Measurements from ENCODE around the gene WBP2. TPM values are rescaled to one million over a fixed set of nuclear protein-coding genes. Genes with fewer than 3 reads are reported as not detected.
A peak's percentile ranks its signal among the peaks of the same experiment; 100 is the strongest.

WBP2 gene
- total and polyA plus RNA-seq, 8 donors: 56.0 to 106 (median 67.9) TPM

- 89 to 91% methylated on average over 15 of the region's 15 CpGs for WGBS, 2 donors
- no peaks in the 10 kb centered on the region for H3K27me3 ChIP-seq
- no peak overlapping the region for H3K4me3 ChIP-seq
- H3K4me1 ChIP-seq: no peaks in the 10 kb centered on the region
- TF ChIP-seq, protein P1, sequence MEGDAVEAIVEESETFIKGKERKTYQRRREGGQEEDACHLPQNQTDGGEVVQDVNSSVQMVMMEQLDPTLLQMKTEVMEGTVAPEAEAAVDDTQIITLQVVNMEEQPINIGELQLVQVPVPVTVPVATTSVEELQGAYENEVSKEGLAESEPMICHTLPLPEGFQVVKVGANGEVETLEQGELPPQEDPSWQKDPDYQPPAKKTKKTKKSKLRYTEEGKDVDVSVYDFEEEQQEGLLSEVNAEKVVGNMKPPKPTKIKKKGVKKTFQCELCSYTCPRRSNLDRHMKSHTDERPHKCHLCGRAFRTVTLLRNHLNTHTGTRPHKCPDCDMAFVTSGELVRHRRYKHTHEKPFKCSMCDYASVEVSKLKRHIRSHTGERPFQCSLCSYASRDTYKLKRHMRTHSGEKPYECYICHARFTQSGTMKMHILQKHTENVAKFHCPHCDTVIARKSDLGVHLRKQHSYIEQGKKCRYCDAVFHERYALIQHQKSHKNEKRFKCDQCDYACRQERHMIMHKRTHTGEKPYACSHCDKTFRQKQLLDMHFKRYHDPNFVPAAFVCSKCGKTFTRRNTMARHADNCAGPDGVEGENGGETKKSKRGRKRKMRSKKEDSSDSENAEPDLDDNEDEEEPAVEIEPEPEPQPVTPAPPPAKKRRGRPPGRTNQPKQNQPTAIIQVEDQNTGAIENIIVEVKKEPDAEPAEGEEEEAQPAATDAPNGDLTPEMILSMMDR (IDR thresholded peaks at IDR 0.05): no peak
- no peak overlapping the region for H3K27ac ChIP-seq
- DNase-seq (peak in 1 of 6 donors; percentile 35), FAIRE-seq (no peak), ATAC-seq (no peak)
- intact Hi-C loops (cut with DNase I): no loop called here
- H3K9me3 ChIP-seq: no peaks in the 10 kb centered on the region
- H3K36me3 ChIP-seq: no peaks in the 10 kb centered on the region
These were observed 16.7 kb downstream of the WBP2 start for GRCh38 chr17:75838410-75838809.

DNA sequence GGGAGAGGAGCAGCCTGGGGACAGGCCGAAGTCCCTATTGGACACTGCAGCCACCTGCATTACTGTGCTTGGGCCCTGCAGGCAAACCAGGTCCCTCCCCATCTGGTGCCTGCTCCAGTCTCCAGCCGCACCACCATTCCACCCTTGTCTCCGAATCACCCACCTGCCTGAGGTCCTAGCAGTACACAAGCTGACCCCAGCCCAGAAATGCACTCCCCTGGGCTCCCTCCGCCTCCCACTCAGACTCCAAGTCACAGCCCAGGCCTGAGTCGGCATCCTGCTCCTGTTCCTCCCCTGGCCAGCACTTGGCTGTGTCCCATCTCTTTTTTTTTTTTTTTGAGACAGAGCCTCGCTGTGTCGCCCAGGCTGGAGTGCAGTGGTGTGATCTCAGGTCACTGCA is 17.2 kb downstream of the WBP2 start:
- Histone ChIP-seq H3K36me3 (no peaks in the 10 kb centered on the region), H3K27ac (no peak overlapping the region), H3K9me3 (no peaks in the 10 kb centered on the region), H3K4me1 (no peaks in the 10 kb centered on the region), H3K27me3 (no peaks in the 10 kb centered on the region), H3K4me3 (no peak overlapping the region)
- intact Hi-C loops (cut with DNase I): no loop called here
- TF ChIP-seq, protein P1 (IDR thresholded peaks at IDR 0.05): no peak
- 80 to 81% methylated on average over 7 of the region's 7 CpGs for WGBS, 2 donors
- ATAC-seq (no peak), DNase-seq (peak in 1 of 6 donors; percentile 39), FAIRE-seq (no peak)

DNA sequence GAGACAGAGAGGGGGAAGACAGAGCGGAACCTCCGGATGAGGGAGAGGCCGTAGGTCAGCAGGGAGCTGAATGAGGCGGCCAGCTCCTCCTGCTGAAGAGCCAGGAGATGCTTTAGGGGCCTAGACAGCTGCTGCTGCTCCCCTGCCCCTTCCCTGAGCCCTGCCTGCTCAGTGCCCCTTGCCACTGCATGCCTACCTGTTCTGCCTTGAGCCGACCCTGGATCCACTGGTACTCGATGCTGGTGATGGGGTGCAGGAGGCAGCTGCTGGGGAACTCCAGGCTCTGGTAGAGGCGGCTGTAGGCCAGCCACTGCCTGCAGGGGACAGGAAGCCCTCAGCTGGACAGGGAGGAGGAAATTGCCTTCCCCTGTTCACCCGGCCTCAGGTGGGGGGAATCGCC is 18.5 kb downstream of the WBP2 start:
- DNase-seq (peak in 1 of 6 donors; percentile 39), FAIRE-seq (no peak), ATAC-seq (no peak)
- intact Hi-C loops (cut with DNase I): no loop called here
- WGBS, 2 donors: 90% methylated on average over 9 of the region's 9 CpGs
- Histone ChIP-seq H3K27me3 (no peaks in the 10 kb centered on the region), H3K4me1 (no peaks in the 10 kb centered on the region), H3K4me3 (no peak overlapping the region), H3K9me3 (no peaks in the 10 kb centered on the region), H3K27ac (no peak overlapping the region), H3K36me3 (no peaks in the 10 kb centered on the region)
- TF ChIP-seq, protein P1 (IDR thresholded peaks at IDR 0.05): no peak

GRCh38 chr17:75835654-75835987 is 19.5 kb downstream of the WBP2 start:
- no peak overlapping the region for H3K27ac ChIP-seq
- TF ChIP-seq, protein P1 (IDR thresholded peaks at IDR 0.05): no peak
- H3K27me3 ChIP-seq: no peaks in the 10 kb centered on the region
- no peak for ATAC-seq
- no peaks in the 10 kb centered on the region for H3K4me1 ChIP-seq
- no peaks in the 10 kb centered on the region for H3K36me3 ChIP-seq
- H3K9me3 ChIP-seq: no peaks in the 10 kb centered on the region
- H3K4me3 ChIP-seq: no peak overlapping the region
- intact Hi-C loops (cut with DNase I): no loop called here
- no peak for FAIRE-seq
- WGBS, 2 donors: 88 to 90% methylated on average over 9 of the region's 9 CpGs
- peak in 1 of 6 donors; percentile 63 for DNase-seq

- Histone ChIP-seq H3K36me3 (no peaks in the 10 kb centered on the region), H3K9me3 (no peaks in the 10 kb centered on the region), H3K27me3 (no peaks in the 10 kb centered on the region), H3K4me3 (no peak overlapping the region), H3K4me1 (no peaks in the 10 kb centered on the region), H3K27ac (no peak overlapping the region)
- DNase-seq (peak in 1 of 6 donors; percentile 71), FAIRE-seq (no peak), ATAC-seq (no peak)
- 76 to 79% methylated on average over 19 to 24 of the region's 24 CpGs for WGBS, 2 donors
- intact Hi-C loops (cut with DNase I): no loop called here
- TF ChIP-seq, protein P1 (IDR thresholded peaks at IDR 0.05): no peak
These were observed 20.0 kb downstream of the WBP2 start for GRCh38 chr17:75834928-75835653.

Data from pancreas (tissue), 10 donors.